Urinary bladder (tissue), 4 donors: ENCODE measurements around the gene LRRC56. TPM values are rescaled to one million over a fixed set of nuclear protein-coding genes. Genes with fewer than 3 reads are reported as not detected.
A peak's percentile ranks its signal among the peaks of the same experiment; 100 is the strongest.
"Not testable (repeated sequence)": the region's sequence is repeated elsewhere in the genome, so short reads cannot be mapped to it uniquely, and the experiment has no call there.

ENCODE experiments used
- DNase-seq: peaks from one replicate; pipeline ENCODE4 v3.0.0-alpha.2; 2015; ENCODE audit errors: extremely low spot score
- H3K27ac ChIP-seq: one replicate; pipeline ENCODE4 v1.5.1; 2013; ENCODE audit warnings: low read depth, mild to moderate bottlenecking, moderate library complexity
- H3K36me3 ChIP-seq: one replicate; pipeline ENCODE4 v1.6.1; 2013; ENCODE audit warnings: mild to moderate bottlenecking, moderate library complexity; ENCODE audit not compliant: insufficient read depth
- H3K4me1 ChIP-seq: one replicate; pipeline ENCODE4 v1.6.1; 2013; ENCODE audit warnings: mild to moderate bottlenecking, moderate library complexity; ENCODE audit not compliant: insufficient read depth
- H3K4me3 ChIP-seq: one replicate; pipeline ENCODE4 v1.5.1; 2013; ENCODE audit warnings: low read depth, low read length
- WGBS: extraction: QIAGEN DNeasy Blood & Tissue Kit; methylation state at CpG from one replicate; pipeline ENCODE4 v1.1.7; 2013; 5-methylcytosine and 5-hydroxymethylcytosine counted together
- polyA plus RNA-seq: library from polyadenylated mRNA; stranded (reverse); fragments of 200-250 nt; gene quantifications from one replicate; pipeline ENCODE4 v1.2.3, GENCODE V29; 2013
- total RNA-seq: library from RNA; depleted of rRNA; stranded (reverse); fragments of >200 nt; gene quantifications from one replicate; pipeline ENCODE4 v1.2.3, GENCODE V29; 2014
- donor health status: healthy with polysubstance abuse.
- donor health status: healthy.

The LRRC56 gene
- total and polyA plus RNA-seq, 2 donors, result 0.90 to 0.96 TPM

DNA sequence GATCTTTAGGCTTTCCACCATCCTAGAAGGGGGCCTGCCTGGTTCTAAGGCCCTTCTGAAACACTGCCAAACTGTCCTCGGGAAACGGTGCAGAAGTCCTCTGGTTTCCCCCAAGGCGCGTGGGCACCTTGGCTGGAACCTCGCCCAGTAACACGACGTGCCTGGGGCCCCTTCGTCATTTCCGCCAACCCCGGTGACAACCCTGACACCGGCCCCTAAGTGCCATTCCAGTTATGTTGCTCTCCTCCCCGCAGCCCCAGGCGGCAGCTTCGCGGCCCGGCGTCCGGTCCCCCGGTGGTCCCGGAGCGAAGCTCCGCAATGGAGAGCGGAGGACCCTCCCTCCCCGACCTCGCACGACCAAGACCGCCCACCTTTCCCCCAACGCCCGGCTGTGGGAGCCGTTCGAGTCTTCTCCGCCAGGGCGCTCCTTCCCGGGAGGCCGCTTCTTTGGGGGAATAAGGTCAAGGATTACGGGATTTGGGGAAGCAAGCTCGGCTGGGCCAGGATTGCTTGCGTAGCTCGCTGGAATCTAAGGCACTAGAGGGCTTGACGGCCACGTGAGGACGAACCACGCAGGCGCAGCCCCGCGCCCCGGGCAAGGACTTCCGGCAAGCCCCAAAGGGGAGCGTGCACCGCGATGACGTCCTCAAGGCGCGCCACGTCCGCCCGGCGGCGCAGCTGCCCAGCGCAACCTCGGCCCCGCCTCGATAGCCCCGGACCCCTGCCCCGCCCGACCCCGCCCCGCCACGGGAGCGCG is 30.9 kb upstream of the LRRC56 start:
- under 1% methylated on average over 71 of the region's 71 CpGs for WGBS
- Histone ChIP-seq H3K4me3 (peak overlapping the region; percentile 69), H3K36me3 (no peaks in the 10 kb centered on the region), H3K27ac (peak overlapping the region; percentile 100), H3K4me1 (no peaks in the 10 kb centered on the region)
- DNase-seq, result peak; percentile 84

DNA sequence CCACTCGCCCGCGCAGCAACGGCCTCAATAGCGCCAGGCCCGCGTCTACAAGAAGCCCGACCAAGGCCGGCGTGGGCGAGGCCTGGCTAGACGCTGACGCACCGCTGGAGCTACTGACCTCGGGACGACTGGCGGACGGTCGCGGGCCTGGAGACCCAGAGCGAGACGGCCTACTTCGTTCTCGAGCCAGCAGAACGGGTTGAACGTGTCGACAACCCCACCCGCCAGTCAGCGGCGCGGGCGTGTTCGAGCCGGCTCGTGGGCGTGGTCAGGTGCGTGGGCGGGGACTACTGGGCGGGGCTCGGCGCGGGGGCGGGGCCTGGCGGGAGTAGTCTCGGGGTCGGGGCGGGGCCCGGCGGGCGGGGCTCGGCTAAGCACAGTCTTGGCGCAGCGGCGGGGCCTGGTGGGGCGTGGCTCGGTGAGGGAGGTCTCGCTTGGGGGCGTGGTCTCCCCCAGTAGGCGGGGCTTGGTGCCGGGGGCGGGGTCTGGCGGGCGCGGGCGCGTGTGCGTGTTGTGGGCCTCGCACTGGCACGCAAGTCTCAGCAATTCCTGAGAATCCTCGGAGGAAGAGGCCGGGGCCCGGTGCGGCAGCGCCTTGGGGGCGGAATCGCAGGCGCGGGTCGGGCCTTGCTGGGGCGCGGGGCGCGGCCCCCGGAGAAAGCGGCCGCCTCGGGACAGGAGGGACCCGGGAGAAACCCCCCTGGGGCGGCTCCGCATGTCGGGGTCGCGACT is 30.2 kb upstream of the LRRC56 start, which contains the start of gene RNH1:
RNH1 (minus strand) TSS at position 248 of the 732 bp plus-strand sequence. CDS start 5,080 bp downstream, outside the sequence.
- no peaks in the 10 kb centered on the region for H3K4me1 ChIP-seq
- WGBS, result under 1% methylated on average over 93 of the region's 93 CpGs
- no peaks in the 10 kb centered on the region for H3K36me3 ChIP-seq
- peak within 1 kb of the TSS; percentile 100 for H3K27ac ChIP-seq
- DNase-seq, result peak; percentile 82
- peak within 1 kb of the TSS; percentile 69 for H3K4me3 ChIP-seq

DNA sequence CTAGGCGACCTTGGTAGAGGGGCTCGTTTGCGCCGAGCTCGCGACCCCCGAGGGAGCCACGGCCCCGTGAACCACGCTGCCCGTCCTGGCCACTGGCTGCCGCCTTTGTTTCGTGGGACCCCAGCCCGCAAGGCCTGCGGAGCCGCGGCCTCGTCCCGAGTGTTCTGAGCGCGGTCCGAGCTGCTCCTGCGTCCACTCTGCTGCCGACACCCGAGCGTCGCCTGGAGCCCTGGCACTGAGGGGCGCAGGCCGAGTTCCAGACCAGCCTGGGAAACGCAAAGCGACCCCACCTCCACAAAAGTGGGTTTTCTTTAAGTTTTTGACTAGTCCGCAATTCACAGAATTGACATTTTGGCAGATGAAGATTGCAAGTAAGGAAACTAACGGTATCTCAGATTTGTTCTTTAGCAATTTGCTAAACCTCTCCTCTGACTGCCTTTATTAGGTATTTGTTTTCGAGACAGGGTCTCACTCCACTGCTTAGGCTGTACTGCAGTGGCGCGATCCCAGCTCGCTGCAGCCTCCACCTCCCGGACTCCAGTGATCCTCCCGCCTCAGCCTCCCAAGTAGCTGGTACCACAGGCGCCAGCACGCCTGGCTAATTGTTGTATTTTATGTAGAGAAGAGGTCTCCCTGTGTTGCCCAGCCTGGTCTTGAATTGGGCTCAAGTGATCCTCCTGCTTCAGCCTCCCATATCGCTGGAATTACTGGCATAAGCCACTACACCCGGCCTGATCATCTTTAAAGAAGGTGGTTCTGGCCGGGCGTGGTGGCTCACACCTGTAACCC is 29.4 kb upstream of the LRRC56 start:
- Histone ChIP-seq H3K4me3 (peak overlapping the region; percentile 69), H3K36me3 (no peaks in the 10 kb centered on the region), H3K27ac (peak overlapping the region; percentile 83), H3K4me1 (no peaks in the 10 kb centered on the region)
- 34% methylated on average over 45 of the region's 45 CpGs for WGBS
- no peak for DNase-seq

DNA sequence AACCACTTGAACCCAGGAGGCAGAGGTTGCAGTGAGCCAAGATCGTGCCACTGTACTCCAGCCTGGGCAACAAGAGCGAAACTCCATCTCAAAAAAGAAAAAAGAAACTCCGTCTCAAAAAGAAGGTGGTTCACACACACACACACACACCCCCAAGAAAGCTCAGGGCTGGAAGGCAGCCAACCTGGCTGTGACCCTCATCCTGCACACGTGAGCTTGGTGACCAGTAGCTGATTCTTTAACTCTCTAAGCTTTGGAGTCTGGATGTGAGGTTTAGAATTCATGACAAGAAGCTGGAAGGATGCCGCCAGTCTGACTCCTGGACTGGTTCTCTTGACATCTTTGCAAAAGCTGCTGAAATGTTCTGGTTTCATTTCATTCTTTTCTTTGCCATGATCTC is 28.4 kb upstream of the LRRC56 start:
- H3K36me3 ChIP-seq, result no peaks in the 10 kb centered on the region
- no peak overlapping the region for H3K27ac ChIP-seq
- WGBS, result 84% methylated on average over 5 of the region's 5 CpGs

DNA sequence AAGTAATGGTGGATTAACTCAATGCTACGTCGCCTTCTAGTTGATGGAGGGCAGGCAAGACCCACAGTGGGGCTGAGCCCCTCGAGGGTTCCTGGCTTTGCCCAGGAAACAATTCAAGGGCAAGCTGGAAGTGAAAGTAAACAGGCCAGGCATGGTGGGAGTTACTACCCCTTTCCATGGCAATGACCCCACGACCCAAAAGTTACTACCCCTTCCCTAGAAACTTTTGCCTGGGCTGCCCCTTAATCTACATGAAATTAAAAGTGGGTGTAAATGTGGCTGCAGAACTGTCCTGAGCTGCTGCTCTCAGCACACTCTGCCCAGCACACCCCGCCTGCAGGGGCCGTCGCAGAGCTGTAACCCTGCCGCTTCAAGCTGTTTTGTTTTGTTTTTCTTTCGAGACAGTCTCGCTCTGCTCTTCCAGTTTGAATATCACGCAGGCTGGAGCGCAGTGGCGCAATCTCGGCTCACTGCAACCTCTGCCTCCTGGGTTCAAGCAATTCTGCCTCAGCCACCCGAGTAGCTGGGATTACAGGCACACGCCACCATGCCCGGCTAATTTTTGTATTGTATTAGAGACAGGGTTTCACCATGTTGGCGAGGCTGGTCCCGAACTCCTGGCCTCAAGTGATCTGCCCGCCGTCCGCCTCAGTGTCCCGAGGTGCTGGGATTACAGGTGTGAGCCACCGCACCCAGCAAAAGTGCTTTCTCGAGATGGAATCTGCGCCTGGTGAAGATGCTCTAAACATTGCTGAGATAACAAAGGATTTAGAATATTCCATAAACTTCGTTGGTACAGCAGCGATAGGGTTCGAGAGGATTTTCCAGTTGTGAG is 24.3 kb upstream of the LRRC56 start:
- H3K36me3 ChIP-seq, result no peaks in the 10 kb centered on the region
- no peaks in the 10 kb centered on the region for H3K4me1 ChIP-seq
- H3K27ac ChIP-seq, result no peak overlapping the region
- WGBS, result 91% methylated on average over 29 of the region's 29 CpGs
- H3K4me3 ChIP-seq, result no peak overlapping the region
- DNase-seq, result no peak

More for the DNA sequence above, 28.4 kb upstream of the LRRC56 start:
- DNase-seq, result no peak
- no peak overlapping the region for H3K4me3 ChIP-seq
- H3K4me1 ChIP-seq, result no peaks in the 10 kb centered on the region

DNA sequence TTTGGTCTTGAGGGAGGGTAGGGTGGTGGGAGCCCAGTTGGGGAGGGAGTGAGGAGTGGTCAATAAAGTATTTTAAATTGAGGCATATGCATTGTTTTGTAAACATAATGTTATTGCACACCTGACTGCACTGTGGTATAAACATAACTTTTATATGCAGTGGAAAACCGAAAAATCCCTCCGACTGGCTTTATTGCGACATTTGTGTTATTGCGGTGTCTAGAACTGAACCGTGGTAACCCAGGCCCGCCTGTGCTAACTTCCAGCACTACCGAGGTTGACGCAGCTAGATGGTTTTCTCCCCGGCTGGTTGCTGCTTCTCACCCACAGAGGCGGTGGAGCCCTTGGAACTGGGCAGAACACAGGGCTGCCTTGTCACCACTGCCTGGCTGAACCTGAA is 22.7 kb upstream of the LRRC56 start:
- no peaks in the 10 kb centered on the region for H3K36me3 ChIP-seq

DNA sequence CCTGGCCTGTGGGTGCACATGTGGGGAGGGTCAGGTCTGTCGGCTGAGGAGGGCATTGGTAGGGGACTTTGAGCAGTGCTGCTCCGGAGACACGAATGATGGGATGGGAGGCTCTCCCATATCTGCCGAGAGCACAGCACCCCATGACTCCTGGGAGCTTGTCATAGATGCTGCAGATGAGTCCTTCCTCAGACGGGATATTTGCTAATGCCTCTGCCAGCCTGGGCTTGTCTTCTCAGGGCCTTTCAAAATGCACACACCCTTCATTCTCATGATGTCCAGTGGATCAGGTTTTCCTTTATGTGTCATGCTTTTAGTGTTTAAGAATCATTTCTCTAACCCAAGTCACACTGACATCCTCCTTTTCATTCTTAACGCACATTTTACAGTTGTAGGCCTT is 22.2 kb upstream of the LRRC56 start:
- Histone ChIP-seq H3K4me3 (no peak overlapping the region), H3K27ac (peak overlapping the region; percentile 76), H3K4me1 (no peaks in the 10 kb centered on the region), H3K36me3 (no peaks in the 10 kb centered on the region)
- WGBS, result 87% methylated on average over 6 of the region's 6 CpGs
- DNase-seq, result peak; percentile 63

More for the DNA sequence above, 22.7 kb upstream of the LRRC56 start:
- H3K4me3 ChIP-seq, result no peak overlapping the region
- 88% methylated on average over 10 of the region's 10 CpGs for WGBS
- no peaks in the 10 kb centered on the region for H3K4me1 ChIP-seq
- no peak for DNase-seq
- peak overlapping the region; percentile 76 for H3K27ac ChIP-seq

DNA sequence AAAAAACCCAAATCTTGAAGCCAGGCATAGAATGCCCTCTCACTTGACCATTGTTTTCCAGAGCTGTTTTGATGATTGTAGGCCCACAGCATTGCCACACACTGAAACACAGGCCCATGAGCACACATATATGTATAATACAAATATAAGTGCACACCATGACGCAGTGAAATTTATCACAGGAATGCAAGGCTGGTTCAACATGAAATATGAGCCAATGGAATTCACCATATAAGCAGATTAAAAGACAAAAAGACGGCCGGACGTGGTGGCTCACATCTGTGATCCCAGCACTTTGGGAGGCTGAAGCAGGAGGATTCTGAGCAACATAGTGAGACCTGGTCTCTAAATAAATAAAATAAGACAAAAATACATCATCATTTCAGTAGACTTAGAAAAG is 20.9 kb upstream of the LRRC56 start:
- no peaks in the 10 kb centered on the region for H3K4me1 ChIP-seq
- WGBS, result 88% methylated on average over 4 of the region's 4 CpGs
- no peaks in the 10 kb centered on the region for H3K36me3 ChIP-seq
- H3K27ac ChIP-seq, result no peak overlapping the region
- H3K4me3 ChIP-seq, result no peak overlapping the region
- no peak for DNase-seq

DNA sequence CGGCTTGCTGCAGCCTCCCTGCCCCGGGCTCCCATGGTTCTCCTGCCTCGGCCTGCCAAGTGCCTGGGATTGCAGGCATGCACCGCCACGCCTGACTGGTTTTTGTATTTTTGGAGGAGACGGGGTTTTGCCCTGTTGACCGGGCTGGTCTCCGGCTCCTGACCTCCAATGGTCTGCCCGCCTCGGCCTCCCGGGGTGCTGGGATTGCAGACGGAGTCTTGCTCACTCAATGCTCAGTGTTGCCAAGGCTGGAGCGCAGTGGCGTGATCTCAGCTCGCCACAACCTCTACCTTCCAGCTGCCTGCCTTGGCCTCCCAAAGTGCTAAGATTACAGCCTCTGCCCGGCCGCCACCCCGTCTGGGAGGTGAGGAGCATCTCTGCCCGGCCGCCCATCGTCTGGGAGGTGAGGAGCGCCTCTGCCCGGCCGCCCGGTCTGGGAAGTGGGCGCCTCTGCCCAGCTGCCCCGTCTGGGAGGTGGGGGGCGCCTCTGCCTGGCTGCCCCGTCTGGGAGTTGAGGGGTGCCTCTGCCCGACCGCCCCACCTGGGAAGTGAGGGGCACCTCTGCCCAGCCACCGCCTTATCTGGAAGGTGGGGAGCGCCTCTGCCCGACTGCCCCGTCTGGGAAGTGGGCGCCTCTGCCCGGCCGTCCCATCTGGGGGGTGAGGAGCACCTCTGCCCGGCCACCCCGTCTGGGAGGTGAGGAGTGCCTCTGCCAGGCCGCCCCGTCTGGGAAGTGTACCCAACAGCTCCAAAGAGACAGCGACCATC is 20.2 kb upstream of the LRRC56 start:
- 96% methylated on average over 43 of the region's 43 CpGs for WGBS
- not testable (repeated sequence) for H3K36me3 ChIP-seq, H3K4me3 ChIP-seq, H3K4me1 ChIP-seq, H3K27ac ChIP-seq, DNase-seq

DNA sequence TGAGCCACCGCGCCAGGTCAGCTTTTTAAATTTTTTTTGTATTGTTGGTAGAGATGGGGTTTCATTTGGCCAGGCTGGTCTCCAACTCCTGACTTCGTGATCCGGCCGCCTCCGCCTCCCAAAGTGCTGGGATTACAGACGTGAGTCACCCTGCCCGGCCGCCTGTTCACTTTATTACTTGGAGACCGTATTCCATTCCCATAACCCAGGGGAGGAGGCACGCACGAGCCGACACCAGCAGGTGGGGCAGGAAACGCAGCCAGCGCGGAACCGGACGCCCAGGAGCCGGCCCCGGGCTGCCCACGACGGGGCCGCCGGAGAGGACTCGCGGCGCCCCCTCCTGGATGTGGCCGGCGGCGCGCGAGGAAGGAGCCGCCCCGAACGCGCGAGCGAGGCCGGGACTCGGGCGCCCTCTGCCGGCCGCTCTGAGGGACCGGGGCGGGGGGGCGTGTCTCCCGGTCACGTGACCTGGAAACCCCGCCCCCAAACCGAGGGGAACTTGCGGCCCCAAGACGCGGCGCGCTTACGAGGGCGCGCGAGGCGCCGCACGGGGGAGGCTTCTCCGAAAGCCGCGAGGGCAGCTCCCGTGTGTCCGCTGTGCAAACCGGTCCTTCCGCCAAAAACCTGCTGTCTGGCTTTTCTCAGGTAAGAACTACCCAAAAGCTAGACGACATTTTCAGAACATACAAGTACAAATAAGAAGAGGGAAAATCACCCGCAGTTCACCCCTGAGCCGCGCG is 18.7 kb upstream of the LRRC56 start:
- Histone ChIP-seq H3K4me1 (no peaks in the 10 kb centered on the region), H3K4me3 (no peak overlapping the region), H3K27ac (no peak overlapping the region), H3K36me3 (no peaks in the 10 kb centered on the region)
- 5% methylated on average over 74 of the region's 74 CpGs for WGBS
- DNase-seq, result no peak

DNA sequence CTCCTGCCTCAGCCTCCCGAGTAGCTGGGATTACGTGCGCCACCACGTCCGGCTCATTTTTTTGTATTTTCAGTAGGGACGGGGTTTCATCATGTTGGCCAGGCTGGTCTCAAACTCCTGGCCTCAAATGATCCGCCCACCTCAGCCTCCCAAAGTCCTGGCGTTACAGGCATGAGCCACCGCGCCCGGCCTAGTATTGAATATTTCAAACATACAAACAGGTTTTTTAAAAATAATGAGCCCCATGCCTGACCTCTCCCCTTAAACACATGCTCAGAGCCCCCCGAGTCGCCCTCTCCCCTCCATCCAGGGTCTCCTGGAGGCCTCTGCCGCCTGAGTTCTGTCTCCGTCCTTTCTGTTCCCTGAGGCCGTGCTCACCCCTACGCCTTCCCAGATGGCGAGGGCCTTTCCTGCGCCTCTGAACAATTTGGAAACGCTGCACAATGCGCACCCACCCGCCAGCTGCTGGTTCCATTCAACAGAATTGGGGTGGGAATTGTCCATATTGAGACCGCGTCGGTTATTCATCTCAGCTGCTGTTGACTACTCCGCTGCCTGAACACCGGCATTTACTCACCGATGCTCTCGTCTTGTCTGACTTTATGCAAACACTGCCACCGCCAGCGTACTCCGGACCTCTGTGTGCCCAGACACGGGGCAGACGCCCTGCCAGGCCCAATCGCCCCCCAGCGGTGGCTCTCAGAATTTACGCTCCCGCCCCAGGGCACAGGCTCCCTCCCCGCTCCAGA is 16.7 kb upstream of the LRRC56 start:
- WGBS, result 92% methylated on average over 39 of the region's 39 CpGs
- DNase-seq, result no peak
- no peaks in the 10 kb centered on the region for H3K4me1 ChIP-seq
- H3K27ac ChIP-seq, result no peak overlapping the region
- H3K36me3 ChIP-seq, result no peaks in the 10 kb centered on the region
- no peak overlapping the region for H3K4me3 ChIP-seq
